CD14-positive monocyte (primary cell): ENCODE measurements around the gene STARD7. TPM values are rescaled to one million over a fixed set of nuclear protein-coding genes. Genes with fewer than 3 reads are reported as not detected.

Experiments used
- DNase-seq, 3 donors: peaks; one replicate each; pipeline ENCODE4 v3.0.0-alpha.2; 2011 to 2022
- H2AFZ ChIP-seq: 2 replicates; pipeline ENCODE4 v1.6.0; 2012; ENCODE audit warnings: mild to moderate bottlenecking, low read depth, low read length, inconsistent platforms; ENCODE audit not compliant: insufficient read depth, poor library complexity, severe bottlenecking
- H3K27ac ChIP-seq, 2 donors: 1 replicate in 1 of 2; 2 replicates in 1 of 2; pipeline ENCODE4 v1.5.1; 2012 to 2013; ENCODE audit warnings: low read length in 2 of 2, control low read depth in 1 of 2, inconsistent platforms in 1 of 2, low read depth in 1 of 2, mild to moderate bottlenecking in 1 of 2
- H3K27me3 ChIP-seq, 2 donors: one replicate each; pipeline versions ENCODE4 v1.6.0 to v1.6.1; 2011 to 2013; ENCODE audit warnings: low read length in 2 of 2; ENCODE audit not compliant: control insufficient read depth in 2 of 2, insufficient read depth in 2 of 2
- H3K36me3 ChIP-seq, 2 donors: replicated peaks in 1 of 2; 1 replicate in 1 of 2; 2 replicates in 1 of 2; pipeline versions ENCODE4 v1.5.1 to v1.6.1; 2012 to 2013; ENCODE audit warnings: low read length in 2 of 2, control low read depth in 1 of 2, inconsistent platforms in 1 of 2, mild to moderate bottlenecking in 1 of 2; ENCODE audit not compliant: insufficient read depth in 2 of 2, control insufficient read depth in 1 of 2
- H3K4me1 ChIP-seq, 2 donors: 1 replicate in 1 of 2; 2 replicates in 1 of 2; pipeline versions ENCODE4 v1.5.1 to v1.6.1; 2012 to 2013; ENCODE audit warnings: low read length in 2 of 2, control low read depth in 1 of 2, inconsistent platforms in 1 of 2, mild to moderate bottlenecking in 1 of 2, moderate library complexity in 1 of 2; ENCODE audit not compliant: insufficient read depth in 2 of 2, control insufficient read depth in 1 of 2
- H3K4me2 ChIP-seq: replicated peaks from 2 replicates; pipeline ENCODE3; 2012; ENCODE audit warnings: low read length, moderate library complexity, mild to moderate bottlenecking; ENCODE audit not compliant: poor library complexity, severe bottlenecking; ENCODE audit errors: extremely low read depth
- H3K4me3 ChIP-seq, 3 experiments: fragments of 200-600 bp in 1 of 3; sonication (generic) in 1 of 3; replicated peaks in 1 of 3; 1 replicate in 2 of 3; 2 replicates in 1 of 3; pipeline ENCODE4 v1.5.1; 2011 to 2013; ENCODE audit warnings: low read length in 3 of 3, mild to moderate bottlenecking in 3 of 3, control low read depth in 2 of 3, low read depth in 2 of 3, inconsistent platforms in 1 of 3, moderate library complexity in 1 of 3
- H3K79me2 ChIP-seq: 2 replicates; pipeline ENCODE4 v1.6.0; 2012; ENCODE audit warnings: mild to moderate bottlenecking, control low read depth, inconsistent platforms, low read length, moderate library complexity; ENCODE audit not compliant: insufficient read depth
- H3K9ac ChIP-seq: 2 replicates; pipeline ENCODE4 v1.6.0; 2017; ENCODE audit warnings: low read length, mild to moderate bottlenecking; ENCODE audit not compliant: insufficient read depth, poor library complexity, severe bottlenecking
- H3K9me3 ChIP-seq, 2 donors: replicated peaks in 1 of 2; 1 replicate in 1 of 2; 2 replicates in 1 of 2; pipeline versions ENCODE4 v1.5.1 to v1.6.1; 2012 to 2013; ENCODE audit warnings: low read length in 2 of 2, control low read depth in 1 of 2; ENCODE audit not compliant: control insufficient read depth in 1 of 2, insufficient read depth in 1 of 2
- H4K20me1 ChIP-seq: 2 replicates; pipeline ENCODE4 v1.6.0; 2012; ENCODE audit warnings: mild to moderate bottlenecking, low read length, control low read depth, moderate library complexity; ENCODE audit not compliant: insufficient read depth
- H3K27ac Mint-ChIP-seq, 7 donors: one replicate each; pipeline ENCODE4 v1.8.0; 2020; ENCODE audit warnings: mild to moderate bottlenecking in 7 of 7, mixed read lengths in 7 of 7, moderate library complexity in 6 of 7, inconsistent platforms in 2 of 7
- H3K27me3 Mint-ChIP-seq, 3 donors: one replicate each; pipeline ENCODE4 v1.8.0; 2021 to 2022; ENCODE audit warnings: low read depth in 3 of 3, mild to moderate bottlenecking in 3 of 3, mixed read lengths in 3 of 3, moderate library complexity in 3 of 3, inconsistent platforms in 1 of 3
- H3K36me3 Mint-ChIP-seq, 2 donors: one replicate each; pipeline ENCODE4 v1.8.0; 2020; ENCODE audit warnings: mixed read lengths in 2 of 2, inconsistent platforms in 1 of 2, mild to moderate bottlenecking in 1 of 2
- H3K4me1 Mint-ChIP-seq: one replicate; pipeline ENCODE4 v1.8.0; 2020; ENCODE audit warnings: mild to moderate bottlenecking, mixed read lengths
- H3K4me3 Mint-ChIP-seq, 2 donors: one replicate each; pipeline ENCODE4 v1.8.0; 2020; ENCODE audit warnings: mild to moderate bottlenecking in 2 of 2, mixed read lengths in 2 of 2, moderate library complexity in 1 of 2
- H3K9me3 Mint-ChIP-seq, 7 donors: one replicate each; pipeline ENCODE4 v1.8.0; 2020 to 2022; ENCODE audit warnings: mixed read lengths in 7 of 7, mild to moderate bottlenecking in 6 of 7, moderate library complexity in 6 of 7, inconsistent platforms in 2 of 7
- CTCF ChIP-seq: fragments of 200-600 bp; IDR thresholded peaks from one replicate; pipeline ENCODE4 v1.8.0; 2022; ENCODE audit warnings: antibody characterized with exemption, mild to moderate bottlenecking
- WGBS: methylation state at CpG from one replicate; pipeline ENCODE4 v1.1.5; 2013; ENCODE audit warnings: missing lambda C conversion rate; ENCODE audit not compliant: insufficient coverage; 5-methylcytosine and 5-hydroxymethylcytosine counted together
- intact Hi-C, 2 donors: fragments of 100-400 bp; cut with micrococcal nuclease; formaldehyde crosslinking; loops; one replicate each; pipeline versions ENCODE4 v1.15.0 to v1.15.1; 2023
- polyA plus RNA-seq, 3 donors: library from polyadenylated mRNA; depleted of rRNA in 1 of 3; unstranded in 2 of 3; stranded (reverse) in 1 of 3; fragments of 300-500 nt in 2 of 3; fragments of >200 nt in 1 of 3; fragmentation: Illumina TruSeq in 2 of 3; gene quantifications; 1 replicate in 2 of 3; 2 replicates in 1 of 3; pipeline ENCODE4 v1.2.3, GENCODE V29; 2012 to 2021

The STARD7 gene
- polyA plus RNA-seq, 3 donors, result 38.0 to 179 (median 172) TPM

GRCh38 chr2:96209729-96210085 lies 1.1 kb upstream of the STARD7 start:
- Mint-ChIP-seq H3K4me3 (peak overlapping the region; percentile 92 to 95), H3K4me1 (peaks cover 49% of the 10 kb centered on the region), H3K36me3 (peaks cover 13 to 32% of the 10 kb centered on the region in 2 donors), H3K27me3 (peaks cover 0 to 1% (median 0%) of the 10 kb centered on the region in 3 donors), H3K27ac (peak overlapping the region in 6 of 7 donors; percentile 26 to 91 (median 88)), H3K9me3 (no peaks in the 10 kb centered on the region)
- Histone ChIP-seq H2AFZ (no peak overlapping the region), H3K4me1 (peaks cover 43 to 47% of the 10 kb centered on the region in 2 donors), H3K79me2 (peaks cover 80% of the 10 kb centered on the region), H3K9ac (no peak overlapping the region), H4K20me1 (peaks cover 25% of the 10 kb centered on the region), H3K27ac (peak overlapping the region in 1 of 2 donors; percentile 78), H3K4me3 (peak overlapping the region in 1 of 3 experiments; percentile 78), H3K27me3 (no peaks in the 10 kb centered on the region), H3K36me3 (no peaks in the 10 kb centered on the region), H3K4me2 (peak overlapping the region; percentile 83), H3K9me3 (no peaks in the 10 kb centered on the region)
- no peak for TF ChIP-seq CTCF
- DNase-seq, result no peak
- WGBS, result 92% methylated on average over 8 of the region's 9 CpGs
- intact Hi-C loops, result loop anchor here (1.0 to 5.0 kb wide), 4 partner anchors 15 to 57 kb away; partner anchors contain the start of genes CIAO1 (in 1 of the 2) and TMEM127 (in 1 of the 2)

GRCh38 chr2:96209011-96209728 lies 543 bp upstream of the STARD7 start:
- Histone ChIP-seq H3K4me1 (peaks cover 48 to 49% of the 10 kb centered on the region in 2 donors), H3K79me2 (peaks cover 85% of the 10 kb centered on the region), H3K9me3 (no peaks in the 10 kb centered on the region), H2AFZ (peak overlapping the region; percentile 78), H4K20me1 (peaks cover 30% of the 10 kb centered on the region), H3K27ac (peak overlapping the region; percentile 73 to 78), H3K36me3 (no peaks in the 10 kb centered on the region), H3K4me3 (peak overlapping the region; percentile 48 to 78 (median 62)), H3K27me3 (no peaks in the 10 kb centered on the region), H3K9ac (peak overlapping the region; percentile 81), H3K4me2 (peak overlapping the region; percentile 83)
- DNase-seq, result no peak
- H3K36me3 Mint-ChIP-seq, result peaks cover 13 to 35% of the 10 kb centered on the region in 2 donors
- 12% methylated on average over 14 of the region's 21 CpGs for WGBS
- peak overlapping the region; percentile 92 to 95 for H3K4me3 Mint-ChIP-seq
- intact Hi-C loops, result loop anchor here (1.0 to 5.0 kb wide), 4 partner anchors 15 to 58 kb away; partner anchors contain the start of genes CIAO1 (in 1 of the 2) and TMEM127 (in 1 of the 2)
- H3K9me3 Mint-ChIP-seq, result no peaks in the 10 kb centered on the region
- peak overlapping the region; percentile 85 to 93 (median 90) for H3K27ac Mint-ChIP-seq
- TF ChIP-seq CTCF, result no peak
- peaks cover 0 to 1% (median 0%) of the 10 kb centered on the region in 3 donors for H3K27me3 Mint-ChIP-seq
- peaks cover 52% of the 10 kb centered on the region for H3K4me1 Mint-ChIP-seq
